Prostate gland (tissue), 2 donors: ENCODE measurements around the gene DHX38. TPM values are rescaled to one million over a fixed set of nuclear protein-coding genes. Genes with fewer than 3 reads are reported as not detected.
"Not testable (repeated sequence)": the region's sequence is repeated elsewhere in the genome, so short reads cannot be mapped to it uniquely, and the experiment has no call there.

Source experiments
- DNase-seq: peaks from one replicate; pipeline ENCODE4 v3.0.0-alpha.2; 2019; ENCODE audit warnings: low spot score
- H3K27ac ChIP-seq, 2 donors: fragments of 200-600 bp; sonication (generic); 2 replicates each; pipeline ENCODE4 v1.5.1; 2017 to 2019
- H3K27me3 ChIP-seq: fragments of 200-600 bp; sonication (generic); replicated peaks from 2 replicates; pipeline ENCODE4 v1.5.1; 2019; ENCODE audit not compliant: insufficient read depth
- H3K36me3 ChIP-seq, 2 donors: fragments of 200-600 bp; sonication (generic); 1 replicate in 1 of 2; 2 replicates in 1 of 2; pipeline versions ENCODE4 v1.5.1 to v1.8.1; 2017 to 2019
- H3K4me1 ChIP-seq: fragments of 200-600 bp; sonication (generic); replicated peaks from 2 replicates; pipeline ENCODE4 v1.5.1; 2019
- H3K4me3 ChIP-seq, 2 donors: fragments of 200-600 bp; sonication (generic); 2 replicates each; pipeline ENCODE4 v1.5.1; 2017 to 2019
- H3K9me3 ChIP-seq: fragments of 200-600 bp; sonication (generic); 2 replicates; pipeline ENCODE4 v1.5.1; 2017
- POLR2A ChIP-seq: fragments of 450-650 bp; IDR thresholded peaks from one replicate; pipeline ENCODE4 v1.6.1; 2016; ENCODE audit warnings: antibody characterized with exemption, mild to moderate bottlenecking
- POLR2AphosphoS5 ChIP-seq: sonication (generic); formaldehyde crosslinking; IDR thresholded peaks from one replicate; pipeline ENCODE4 v1.6.1; 2017; ENCODE audit warnings: antibody characterized with exemption
- WGBS: methylation state at CpG from one replicate; pipeline ENCODE4 v1.1.5; 2018; 5-methylcytosine and 5-hydroxymethylcytosine counted together
- intact Hi-C: fragments of 100-400 bp; cut with DNase I; formaldehyde crosslinking; loops from one replicate; pipeline ENCODE4 v1.14.2; 2022
- total RNA-seq, 2 donors: library from RNA; depleted of rRNA; stranded (reverse); fragments of >200 nt; gene quantifications; one replicate each; pipeline ENCODE4 v1.1.0, GENCODE V29; 2016
- TF ChIP-seq, protein P1 (sequence below), 4 experiments: fragments of 200-600 bp in 2 of 4; fragments of 450-650 bp in 2 of 4; sonication (generic) in 2 of 4; IDR thresholded peaks; 1 replicate in 3 of 4; 2 replicates in 1 of 4; pipeline ENCODE4 v1.5.1; 2016 to 2019; ENCODE audit warnings: antibody characterized with exemption in 4 of 4, mild to moderate bottlenecking in 2 of 4, moderate library complexity in 2 of 4

Gene DHX38
- total RNA-seq, 2 donors from 2014 or later = 61.9 to 63.9 TPM

DNA sequence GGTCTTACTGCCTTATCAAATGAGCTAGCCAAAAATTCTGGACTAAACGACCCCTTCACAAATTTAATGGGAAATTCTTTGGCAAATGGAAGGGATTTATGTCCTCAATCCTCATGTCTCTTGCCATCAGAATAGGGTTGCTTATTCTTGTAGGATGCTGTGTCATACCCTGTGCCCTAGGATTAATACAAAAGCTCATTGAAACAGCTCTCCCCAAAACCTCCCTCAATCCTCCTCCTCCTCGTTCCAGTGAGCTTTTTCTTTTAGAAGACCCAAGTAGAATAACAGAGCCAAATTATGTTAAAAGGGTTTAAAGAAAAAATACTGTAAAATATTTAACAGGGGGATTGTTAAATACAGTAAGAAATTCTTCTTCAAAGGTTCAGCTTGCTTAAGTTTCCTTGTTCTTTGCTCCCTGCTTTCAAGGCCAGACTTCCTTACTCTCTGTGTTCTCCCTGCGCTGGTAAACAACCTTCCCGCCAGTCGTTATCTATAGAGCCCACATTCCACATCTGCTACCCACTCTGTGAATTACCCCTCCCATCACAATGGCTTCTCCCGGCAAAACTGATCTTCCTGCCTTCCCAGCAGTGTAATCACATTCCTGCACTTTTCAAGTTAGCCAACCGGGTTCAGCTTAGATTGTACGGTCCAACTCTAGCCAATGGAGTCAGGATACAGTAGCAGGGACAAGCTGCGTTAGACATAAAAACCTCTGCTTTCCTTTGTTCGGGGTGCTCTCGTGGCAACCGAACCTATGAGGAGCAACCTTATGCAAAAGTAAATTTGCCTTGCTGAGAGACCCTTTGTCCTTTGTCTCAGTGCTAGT lies 20.9 kb upstream of the DHX38 start:
- intact Hi-C loops = no loop called here
- Histone ChIP-seq H3K27ac (no peak overlapping the region), H3K4me3 (no peak overlapping the region), H3K36me3 (no peaks in the 10 kb centered on the region), H3K9me3 (no peaks in the 10 kb centered on the region), H3K4me1 (no peaks in the 10 kb centered on the region), H3K27me3 (no peaks in the 10 kb centered on the region)
- DNase-seq = no peak
- no peak for TF ChIP-seq POLR2AphosphoS5
- no peak for TF ChIP-seq POLR2A
- TF ChIP-seq, protein P1, sequence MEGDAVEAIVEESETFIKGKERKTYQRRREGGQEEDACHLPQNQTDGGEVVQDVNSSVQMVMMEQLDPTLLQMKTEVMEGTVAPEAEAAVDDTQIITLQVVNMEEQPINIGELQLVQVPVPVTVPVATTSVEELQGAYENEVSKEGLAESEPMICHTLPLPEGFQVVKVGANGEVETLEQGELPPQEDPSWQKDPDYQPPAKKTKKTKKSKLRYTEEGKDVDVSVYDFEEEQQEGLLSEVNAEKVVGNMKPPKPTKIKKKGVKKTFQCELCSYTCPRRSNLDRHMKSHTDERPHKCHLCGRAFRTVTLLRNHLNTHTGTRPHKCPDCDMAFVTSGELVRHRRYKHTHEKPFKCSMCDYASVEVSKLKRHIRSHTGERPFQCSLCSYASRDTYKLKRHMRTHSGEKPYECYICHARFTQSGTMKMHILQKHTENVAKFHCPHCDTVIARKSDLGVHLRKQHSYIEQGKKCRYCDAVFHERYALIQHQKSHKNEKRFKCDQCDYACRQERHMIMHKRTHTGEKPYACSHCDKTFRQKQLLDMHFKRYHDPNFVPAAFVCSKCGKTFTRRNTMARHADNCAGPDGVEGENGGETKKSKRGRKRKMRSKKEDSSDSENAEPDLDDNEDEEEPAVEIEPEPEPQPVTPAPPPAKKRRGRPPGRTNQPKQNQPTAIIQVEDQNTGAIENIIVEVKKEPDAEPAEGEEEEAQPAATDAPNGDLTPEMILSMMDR (IDR thresholded peaks at IDR 0.05) = no peak
- 45% methylated on average over 12 of the region's 12 CpGs for WGBS

DNA sequence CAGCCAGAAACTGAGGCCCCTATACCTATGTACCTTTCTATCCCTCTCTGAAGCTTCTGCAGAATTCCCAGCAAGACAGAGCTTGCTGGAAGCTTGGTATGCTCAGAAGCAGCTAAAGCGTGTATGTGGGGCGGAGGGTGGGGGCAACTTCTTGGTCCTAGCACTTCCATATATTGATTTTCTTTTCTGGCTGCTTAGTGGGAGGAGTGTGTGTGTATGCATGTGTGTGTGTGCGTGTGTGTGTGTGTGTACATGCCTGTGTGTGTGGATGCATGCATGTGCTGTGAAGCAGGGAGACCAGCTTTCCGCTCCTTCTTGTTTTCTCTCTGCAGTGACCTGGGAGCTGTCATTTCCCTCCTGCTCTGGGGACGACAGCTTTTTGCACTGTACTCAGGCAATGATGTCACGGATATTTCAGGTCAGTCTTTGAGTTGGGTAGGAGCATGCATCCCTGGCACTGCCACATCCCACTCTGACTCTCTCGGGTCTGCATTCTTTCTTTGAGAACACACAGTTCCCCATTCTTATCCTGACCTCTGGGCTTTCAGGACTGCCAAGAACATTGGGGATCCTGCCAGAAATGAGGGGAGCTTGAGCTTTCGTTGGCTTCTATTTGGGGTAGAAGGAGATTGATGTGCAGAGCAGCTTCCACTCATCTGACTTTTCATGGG lies 20.0 kb upstream of the DHX38 start:
- no peaks in the 10 kb centered on the region for H3K9me3 ChIP-seq
- TF ChIP-seq, protein P1 (IDR thresholded peaks at IDR 0.05) = no peak
- TF ChIP-seq POLR2A = no peak
- no peak for TF ChIP-seq POLR2AphosphoS5
- no peak overlapping the region for H3K4me3 ChIP-seq
- 62% methylated on average over 8 of the region's 8 CpGs for WGBS
- no peak overlapping the region for H3K27ac ChIP-seq
- H3K36me3 ChIP-seq = no peaks in the 10 kb centered on the region
- intact Hi-C loops = no loop called here
- DNase-seq = no peak
- H3K4me1 ChIP-seq = no peaks in the 10 kb centered on the region
- no peaks in the 10 kb centered on the region for H3K27me3 ChIP-seq

DNA sequence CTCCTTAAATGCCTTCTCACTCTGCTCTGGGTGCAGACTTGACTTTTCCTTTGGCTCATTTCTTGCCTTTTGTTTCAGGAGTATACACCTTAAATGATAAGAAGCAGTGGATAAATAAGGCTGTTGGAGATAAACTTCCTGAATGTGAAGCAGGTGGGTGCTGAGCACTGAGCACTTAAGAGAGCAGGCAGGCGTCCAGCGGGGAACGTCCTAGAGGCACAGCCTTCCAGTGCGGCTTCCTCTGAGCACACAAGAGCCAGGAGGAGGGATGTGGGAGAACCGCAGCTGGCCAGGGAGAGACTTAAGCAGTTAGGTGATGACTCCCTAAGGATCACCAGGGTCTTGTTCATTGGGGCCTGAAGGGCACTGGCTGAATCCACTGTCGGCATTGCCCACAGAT lies 18.6 kb upstream of the DHX38 start:
- H3K27ac ChIP-seq = not testable (repeated sequence)

DNA sequence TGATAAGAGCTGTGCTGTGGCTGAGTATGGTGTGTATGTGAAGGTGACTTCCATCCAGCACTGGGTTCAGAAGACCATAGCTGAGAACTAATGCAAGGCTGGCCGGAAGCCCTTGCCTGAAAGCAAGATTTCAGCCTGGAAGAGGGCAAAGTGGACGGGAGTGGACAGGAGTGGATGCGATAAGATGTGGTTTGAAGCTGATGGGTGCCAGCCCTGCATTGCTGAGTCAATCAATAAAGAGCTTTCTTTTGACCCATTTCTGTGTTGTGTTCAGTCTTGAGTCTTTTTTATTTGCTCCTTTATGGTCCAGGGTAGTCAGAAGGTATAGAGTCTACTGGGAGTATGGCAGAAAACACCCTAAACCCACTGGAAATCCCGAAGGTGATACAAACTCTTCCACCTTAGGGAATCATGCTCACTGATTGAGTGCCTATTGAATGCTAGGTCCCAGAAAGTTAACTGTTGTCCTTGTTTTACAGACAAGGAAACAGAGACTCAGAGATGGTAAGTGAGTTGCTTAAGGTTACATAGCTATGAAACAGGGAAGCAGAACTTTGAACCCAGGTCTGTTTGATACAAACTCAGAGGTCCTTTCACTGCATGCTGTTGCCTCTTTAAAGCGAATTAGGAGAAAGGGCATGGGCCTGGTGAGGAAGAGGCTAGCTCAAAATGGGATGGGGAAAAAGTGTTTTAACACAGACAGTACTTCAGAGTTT lies 16.5 kb upstream of the DHX38 start:
- H3K4me1 ChIP-seq, intact Hi-C loops, H3K9me3 ChIP-seq, H3K27ac ChIP-seq, DNase-seq, H3K4me3 ChIP-seq, H3K27me3 ChIP-seq, H3K36me3 ChIP-seq: not testable (repeated sequence)
- WGBS = 100% methylated on average over 1 of the region's 5 CpGs

More for the DNA sequence above, 18.6 kb upstream of the DHX38 start:
- H3K36me3 ChIP-seq, intact Hi-C loops, H3K4me1 ChIP-seq, H3K9me3 ChIP-seq, H3K27me3 ChIP-seq, DNase-seq, H3K4me3 ChIP-seq: not testable (repeated sequence)
- 83% methylated on average over 2 of the region's 6 CpGs for WGBS

DNA sequence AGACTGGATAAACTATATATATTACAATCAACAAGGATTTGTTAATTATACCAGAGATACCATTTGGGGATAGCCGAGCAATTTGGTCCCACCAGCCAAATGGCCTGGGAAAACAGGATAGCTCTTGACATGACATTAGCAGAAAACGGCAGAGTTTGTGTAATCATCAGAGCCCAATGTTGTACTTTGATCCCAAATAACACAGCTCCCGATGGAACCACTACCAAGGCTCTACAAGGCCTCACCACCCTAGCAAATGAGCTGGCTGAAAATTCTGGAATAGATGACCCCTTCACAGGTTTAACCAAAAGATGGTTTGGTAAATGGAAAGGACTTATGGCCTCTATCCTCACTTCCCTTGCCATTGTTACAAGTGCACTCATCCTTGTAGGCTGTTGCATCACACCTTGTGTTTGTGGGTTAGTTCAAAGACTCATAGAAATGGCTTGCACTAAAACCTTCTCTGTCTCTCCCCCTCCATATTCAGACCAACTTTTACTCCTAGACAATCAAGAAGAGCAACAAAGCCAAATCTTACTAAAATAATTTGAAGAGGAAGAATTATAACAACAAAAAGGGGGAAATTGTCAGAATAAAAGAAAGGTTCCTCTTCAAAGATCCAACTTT lies 9.8 kb upstream of the DHX38 start:
- Histone ChIP-seq H3K36me3 (peaks cover 0 to 7% of the 10 kb centered on the region in 2 donors), H3K4me1 (no peaks in the 10 kb centered on the region), H3K27me3 (no peaks in the 10 kb centered on the region), H3K4me3 (no peak overlapping the region), H3K9me3 (no peaks in the 10 kb centered on the region), H3K27ac (no peak overlapping the region)
- no peak for TF ChIP-seq POLR2AphosphoS5
- TF ChIP-seq, protein P1 (IDR thresholded peaks at IDR 0.05) = no peak
- no peak for TF ChIP-seq POLR2A
- no peak for DNase-seq
- WGBS = 65% methylated on average over 3 of the region's 3 CpGs
- intact Hi-C loops = no loop called here
